H9 (cell line): ENCODE measurements around the gene RAB3C. TPM values are rescaled to one million over a fixed set of nuclear protein-coding genes. Genes with fewer than 3 reads are reported as not detected.

ENCODE experiments used
- DNase-seq: peaks from one replicate; pipeline ENCODE4 v3.0.0-alpha.2; 2017
- H2AFZ ChIP-seq: one replicate; pipeline ENCODE4 v1.6.1; 2013; ENCODE audit warnings: mild to moderate bottlenecking, low read length, control low read depth, moderate library complexity
- H2AK5ac ChIP-seq: 2 replicates; pipeline ENCODE4 v1.6.1; 2013; ENCODE audit warnings: low read length, control low read depth, mixed read lengths; ENCODE audit not compliant: insufficient read length
- H2BK120ac ChIP-seq: one replicate; pipeline ENCODE4 v1.6.1; 2013; ENCODE audit warnings: low read depth, mild to moderate bottlenecking, low read length, control low read depth, inconsistent platforms; ENCODE audit not compliant: poor library complexity, severe bottlenecking
- H2BK12ac ChIP-seq: 2 replicates; pipeline ENCODE4 v1.6.1; 2013; ENCODE audit warnings: low read length, control low read depth, mixed read lengths, low read depth; ENCODE audit not compliant: insufficient read length
- H2BK15ac ChIP-seq: 2 replicates; pipeline ENCODE4 v1.6.1; 2013; ENCODE audit warnings: low read depth, low read length, control low read depth
- H2BK20ac ChIP-seq: one replicate; pipeline ENCODE4 v1.6.1; 2013; ENCODE audit warnings: low read depth, mild to moderate bottlenecking, low read length, control low read depth, inconsistent platforms; ENCODE audit not compliant: poor library complexity, severe bottlenecking
- H2BK5ac ChIP-seq: 2 replicates; pipeline ENCODE4 v1.6.1; 2013; ENCODE audit warnings: low read length, control low read depth, mixed read lengths; ENCODE audit not compliant: insufficient read length
- H3K14ac ChIP-seq: 2 replicates; pipeline ENCODE4 v1.6.1; 2013; ENCODE audit warnings: low read length, control low read depth; ENCODE audit not compliant: insufficient read depth
- H3K18ac ChIP-seq: 2 replicates; pipeline ENCODE4 v1.6.1; 2013; ENCODE audit warnings: low read depth, mild to moderate bottlenecking, mixed read lengths, low read length, control low read depth; ENCODE audit not compliant: insufficient read length
- H3K23ac ChIP-seq: 2 replicates; pipeline ENCODE4 v1.6.1; 2013; ENCODE audit warnings: low read length, control low read depth, mixed read lengths, low read depth; ENCODE audit not compliant: insufficient read length
- H3K23me2 ChIP-seq: 2 replicates; pipeline ENCODE4 v1.6.1; 2013; ENCODE audit warnings: low read depth, mild to moderate bottlenecking, mixed read lengths, low read length, control low read depth; ENCODE audit not compliant: insufficient read length, poor library complexity, severe bottlenecking
- H3K27ac ChIP-seq: 2 replicates; pipeline ENCODE4 v1.5.1; 2013; ENCODE audit warnings: low read length, control low read depth, mixed read lengths, low read depth; ENCODE audit not compliant: insufficient read length
- H3K27me3 ChIP-seq: 2 replicates; pipeline ENCODE4 v1.6.1; 2013; ENCODE audit warnings: low read length, control low read depth, inconsistent platforms; ENCODE audit not compliant: insufficient read depth
- H3K4ac ChIP-seq: 2 replicates; pipeline ENCODE4 v1.6.1; 2013; ENCODE audit warnings: low read depth, mild to moderate bottlenecking, control low read depth, inconsistent platforms, low read length, moderate library complexity
- H3K4me1 ChIP-seq: 2 replicates; pipeline ENCODE4 v1.6.1; 2013; ENCODE audit warnings: low read length, control low read depth, inconsistent platforms; ENCODE audit not compliant: insufficient read depth
- H3K4me2 ChIP-seq: 2 replicates; pipeline ENCODE4 v1.6.1; 2013; ENCODE audit warnings: low read length, control low read depth, mixed read lengths; ENCODE audit not compliant: insufficient read length, insufficient read depth
- H3K56ac ChIP-seq: 2 replicates; pipeline ENCODE4 v1.6.1; 2013; ENCODE audit warnings: low read depth, mild to moderate bottlenecking, mixed read lengths, low read length, control low read depth; ENCODE audit not compliant: insufficient read length
- H3K79me1 ChIP-seq: 2 replicates; pipeline ENCODE4 v1.6.1; 2013; ENCODE audit warnings: low read depth, mild to moderate bottlenecking, moderate library complexity, low read length, control low read depth, inconsistent platforms; ENCODE audit not compliant: insufficient read depth, poor library complexity, severe bottlenecking
- H3K79me2 ChIP-seq: 2 replicates; pipeline ENCODE4 v1.6.1; 2013; ENCODE audit warnings: low read length, control low read depth, inconsistent platforms; ENCODE audit not compliant: insufficient read depth
- H3K9ac ChIP-seq: 2 replicates; pipeline ENCODE4 v1.6.1; 2013; ENCODE audit warnings: low read length, control low read depth, mixed read lengths; ENCODE audit not compliant: insufficient read length; ENCODE audit errors: extremely low read depth
- H3K9me3 ChIP-seq: one replicate; pipeline ENCODE4 v1.6.1; 2013; ENCODE audit warnings: low read depth, low read length, inconsistent platforms; ENCODE audit not compliant: control insufficient read depth
- H3T11ph ChIP-seq: one replicate; pipeline ENCODE4 v1.6.1; 2013; ENCODE audit warnings: mild to moderate bottlenecking, low read length, control low read depth, inconsistent platforms
- H4K20me1 ChIP-seq: one replicate; pipeline ENCODE4 v1.6.1; 2013; ENCODE audit not compliant: control insufficient read depth, insufficient read length, insufficient read depth
- H4K5ac ChIP-seq: 2 replicates; pipeline ENCODE4 v1.6.1; 2013; ENCODE audit warnings: low read depth, mild to moderate bottlenecking, mixed read lengths, low read length, control low read depth; ENCODE audit not compliant: insufficient read length
- H4K8ac ChIP-seq: replicated peaks from 2 replicates; pipeline ENCODE4 v1.6.1; 2013; ENCODE audit warnings: low read length, control low read depth, mixed read lengths, low read depth; ENCODE audit not compliant: insufficient read length
- H4K91ac ChIP-seq: 2 replicates; pipeline ENCODE4 v1.6.1; 2013; ENCODE audit warnings: low read depth, mild to moderate bottlenecking, moderate library complexity, mixed read lengths, low read length, control low read depth; ENCODE audit not compliant: insufficient read length
- H3K27ac Mint-ChIP-seq, 3 experiments: 2 replicates in 2 of 3; 3 replicates in 1 of 3; pipeline ENCODE4 v1.8.0; 2020 to 2021; ENCODE audit warnings: mixed read lengths in 3 of 3, mild to moderate bottlenecking in 1 of 3, moderate library complexity in 1 of 3
- H3K27me3 Mint-ChIP-seq: 2 replicates; pipeline ENCODE4 v1.8.0; 2021; ENCODE audit warnings: low read depth, mild to moderate bottlenecking, moderate library complexity, mixed read lengths
- H3K36me3 Mint-ChIP-seq, 3 experiments: 2 replicates in 2 of 3; 3 replicates in 1 of 3; pipeline ENCODE4 v1.8.0; 2020 to 2021; ENCODE audit warnings: low read depth in 3 of 3, mixed read lengths in 3 of 3; ENCODE audit not compliant: insufficient read depth in 1 of 3
- H3K4me1 Mint-ChIP-seq, 2 experiments: 2 replicates each; pipeline ENCODE4 v1.8.0; 2020; ENCODE audit warnings: mixed read lengths in 2 of 2
- H3K4me3 Mint-ChIP-seq, 2 experiments: 2 replicates in 1 of 2; 3 replicates in 1 of 2; pipeline ENCODE4 v1.8.0; 2020 to 2021; ENCODE audit warnings: mild to moderate bottlenecking in 2 of 2, mixed read lengths in 2 of 2, moderate library complexity in 1 of 2
- H3K9me3 Mint-ChIP-seq, 2 experiments: 2 replicates in 1 of 2; 3 replicates in 1 of 2; pipeline ENCODE4 v1.8.0; 2020; ENCODE audit warnings: mild to moderate bottlenecking in 2 of 2, mixed read lengths in 2 of 2, moderate library complexity in 1 of 2
- WGBS: extraction: QIAGEN DNeasy Blood & Tissue Kit; methylation state at CpG from one replicate; pipeline ENCODE4 v1.1.7; 2013; ENCODE audit warnings: missing lambda C conversion rate, low lambda C conversion rate, mixed read lengths; ENCODE audit not compliant: insufficient read length; ENCODE audit errors: extremely low coverage; 5-methylcytosine and 5-hydroxymethylcytosine counted together
- total RNA-seq: library from RNA; stranded (reverse); gene quantifications from 2 replicates; pipeline ENCODE4 v1.2.1, GENCODE V29; 2021
- TF ChIP-seq, protein P1 (sequence below): fragments of 200-600 bp; sonication (generic); conservative IDR thresholded peaks from 3 replicates; pipeline ENCODE4 v1.8.0; 2021; ENCODE audit warnings: antibody characterized with exemption, mild to moderate bottlenecking

Gene RAB3C
- total RNA-seq, 1 experiment from 2014 or later: 16.3 TPM

- whole genome bisulfite sequencing: no CpG with 5 or more reads among the region's 5 CpGs
- TF ChIP-seq, protein P1, sequence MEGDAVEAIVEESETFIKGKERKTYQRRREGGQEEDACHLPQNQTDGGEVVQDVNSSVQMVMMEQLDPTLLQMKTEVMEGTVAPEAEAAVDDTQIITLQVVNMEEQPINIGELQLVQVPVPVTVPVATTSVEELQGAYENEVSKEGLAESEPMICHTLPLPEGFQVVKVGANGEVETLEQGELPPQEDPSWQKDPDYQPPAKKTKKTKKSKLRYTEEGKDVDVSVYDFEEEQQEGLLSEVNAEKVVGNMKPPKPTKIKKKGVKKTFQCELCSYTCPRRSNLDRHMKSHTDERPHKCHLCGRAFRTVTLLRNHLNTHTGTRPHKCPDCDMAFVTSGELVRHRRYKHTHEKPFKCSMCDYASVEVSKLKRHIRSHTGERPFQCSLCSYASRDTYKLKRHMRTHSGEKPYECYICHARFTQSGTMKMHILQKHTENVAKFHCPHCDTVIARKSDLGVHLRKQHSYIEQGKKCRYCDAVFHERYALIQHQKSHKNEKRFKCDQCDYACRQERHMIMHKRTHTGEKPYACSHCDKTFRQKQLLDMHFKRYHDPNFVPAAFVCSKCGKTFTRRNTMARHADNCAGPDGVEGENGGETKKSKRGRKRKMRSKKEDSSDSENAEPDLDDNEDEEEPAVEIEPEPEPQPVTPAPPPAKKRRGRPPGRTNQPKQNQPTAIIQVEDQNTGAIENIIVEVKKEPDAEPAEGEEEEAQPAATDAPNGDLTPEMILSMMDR: no peak
- H3K4me1 Mint-ChIP-seq: no peaks in the 10 kb centered on the region
These were observed 170.6 kb downstream of the RAB3C start for GRCh38 chr5:58753446-58753845.

More at GRCh38 chr5:58753446-58753845, 170.6 kb downstream of the RAB3C start:
- H3K23ac ChIP-seq: no peak overlapping the region
- no peaks in the 10 kb centered on the region for H3K27me3 Mint-ChIP-seq
- no peaks in the 10 kb centered on the region for H3K79me2 ChIP-seq
- no peak overlapping the region for H3K27ac ChIP-seq
- H3K14ac ChIP-seq: no peak overlapping the region
- H2BK5ac ChIP-seq: no peak overlapping the region
- no peak overlapping the region for H2BK15ac ChIP-seq
- no peak for DNase-seq
- no peaks in the 10 kb centered on the region; the same call in 1 of the 2 replicates for H3K4me1 ChIP-seq
- no peak overlapping the region for H3K4me3 Mint-ChIP-seq
- H2AK5ac ChIP-seq: no peak overlapping the region
- no peaks in the 10 kb centered on the region for H3K36me3 Mint-ChIP-seq
- H3K4ac ChIP-seq: no peak overlapping the region
- H3T11ph ChIP-seq: no peak overlapping the region
- no peaks in the 10 kb centered on the region for H3K79me1 ChIP-seq
- no peak overlapping the region for H3K56ac ChIP-seq
- no peak overlapping the region for H4K8ac ChIP-seq
- H2BK20ac ChIP-seq: no peak overlapping the region
- H3K4me2 ChIP-seq: no peak overlapping the region
- no peak overlapping the region for H3K18ac ChIP-seq
- no peaks in the 10 kb centered on the region for H3K23me2 ChIP-seq
- no peaks in the 10 kb centered on the region for H3K9me3 ChIP-seq
- H2BK120ac ChIP-seq: no peak overlapping the region
- H3K27ac Mint-ChIP-seq: peak overlapping the region in 2 of 3 experiments; percentile 9 to 15; a peak in 2 of 7 replicates
- no peak overlapping the region for H3K9ac ChIP-seq
- H3K27me3 ChIP-seq: no peaks in the 10 kb centered on the region
- no peak overlapping the region for H4K91ac ChIP-seq
- H2BK12ac ChIP-seq: no peak overlapping the region
- H4K20me1 ChIP-seq: no peaks in the 10 kb centered on the region
- no peak overlapping the region for H2AFZ ChIP-seq
- H4K5ac ChIP-seq: no peak overlapping the region
- H3K9me3 Mint-ChIP-seq: no peaks in the 10 kb centered on the region
